D721Med (cell line): ENCODE results near the gene C13orf46.

ENCODE experiments used
- DNase-seq: peaks from one replicate; pipeline ENCODE4 v3.0.0; 2011; ENCODE audit warnings: low spot score; ENCODE audit not compliant: insufficient read length
- FAIRE-seq: peaks from 2 replicates; lab custom pipeline; 2011; peaks lifted over from hg19 to GRCh38; lab: Jason Lieb, UNC
- CTCF ChIP-seq: IDR thresholded peaks from 2 replicates; pipeline ENCODE4 v1.5.1; 2012; ENCODE audit warnings: mild to moderate bottlenecking, control low read depth; ENCODE audit not compliant: insufficient read depth; ENCODE audit errors: missing control alignments

The C13orf46 gene

GRCh38 chr13:113951246-113951999 is 22.5 kb downstream of the C13orf46 start:
- DNase-seq (no peak), FAIRE-seq (no peak)
- TF ChIP-seq CTCF = peak; percentile 42

- FAIRE-seq = no peak
- TF ChIP-seq CTCF = no peak
- no peak for DNase-seq
Observed at GRCh38 chr13:113950451-113951245, 23.2 kb downstream of the C13orf46 start.

GRCh38 chr13:113949546-113949945 is 24.3 kb downstream of the C13orf46 start:
- FAIRE-seq = no peak
- TF ChIP-seq CTCF = no peak
- DNase-seq = no peak

- TF ChIP-seq CTCF = no peak
- DNase-seq (no peak), FAIRE-seq (no peak)
Observed at GRCh38 chr13:113948034-113948742, 25.7 kb downstream of the C13orf46 start.

GRCh38 chr13:113947311-113948033 is 26.4 kb downstream of the C13orf46 start:
- DNase-seq = no peak
- TF ChIP-seq CTCF = peak; percentile 21
- FAIRE-seq = no peak

- no peak for TF ChIP-seq CTCF
- FAIRE-seq (no peak), DNase-seq (no peak)
Observed at GRCh38 chr13:113946409-113947181, 27.3 kb downstream of the C13orf46 start.
